MCF 10A (cell line): Measurements from ENCODE around the gene TRIM7. TPM values are rescaled to one million over a fixed set of nuclear protein-coding genes. Genes with fewer than 3 reads are reported as not detected.

ENCODE experiments used
- BruUV-seq: library from RNA; stranded (reverse); fragments of 400-500 nt; replicated peaks from 2 replicates; lab custom pipeline; 2021; lab: Mats Ljungman, UMichigan
- CTCF ChIA-PET: fragments of 300-600 bp; sonication (Branson Sonifier 250); formaldehyde crosslinking; extraction: SDS; loops from one replicate; lab custom pipeline; 2021; ENCODE audit warnings: antibody characterized with exemption, inconsistent platforms; lab: Yijun Ruan, JAX
- POLR2A ChIA-PET: fragments of 300-600, 350-650 bp; sonication (Branson Sonifier 250); formaldehyde crosslinking; extraction: SDS; loops from one replicate; lab custom pipeline; 2020; ENCODE audit warnings: antibody characterized with exemption, inconsistent platforms; lab: Yijun Ruan, JAX
- DNase-seq: peaks from one replicate; pipeline ENCODE4 v3.0.0-alpha.2; 2018; ENCODE audit not compliant: unreplicated experiment
- H3K27ac Mint-ChIP-seq: one replicate; pipeline ENCODE4 v1.8.0; 2022; ENCODE audit warnings: mild to moderate bottlenecking, low read depth, mixed read lengths; ENCODE audit not compliant: unreplicated experiment
- H3K27me3 Mint-ChIP-seq: one replicate; pipeline ENCODE4 v1.8.0; 2022; ENCODE audit warnings: mixed read lengths; ENCODE audit not compliant: insufficient read depth, unreplicated experiment
- H3K36me3 Mint-ChIP-seq: one replicate; pipeline ENCODE4 v1.8.0; 2022; ENCODE audit warnings: mild to moderate bottlenecking, moderate library complexity, mixed read lengths; ENCODE audit not compliant: insufficient read depth, unreplicated experiment
- H3K4me1 Mint-ChIP-seq: one replicate; pipeline ENCODE4 v1.8.0; 2022; ENCODE audit warnings: mixed read lengths; ENCODE audit not compliant: insufficient read depth, unreplicated experiment
- H3K4me3 Mint-ChIP-seq: one replicate; pipeline ENCODE4 v1.8.0; 2022; ENCODE audit warnings: mild to moderate bottlenecking, moderate library complexity, mixed read lengths; ENCODE audit not compliant: unreplicated experiment
- H3K9me3 Mint-ChIP-seq: one replicate; pipeline ENCODE4 v1.8.0; 2022; ENCODE audit warnings: mixed read lengths; ENCODE audit not compliant: unreplicated experiment
- intact Hi-C: fragments of 100-400 bp; cut with micrococcal nuclease; formaldehyde crosslinking; loops from 2 replicates; pipeline ENCODE4 v1.14.1; 2022
- total RNA-seq: library from RNA; stranded (reverse); gene quantifications from 2 replicates; pipeline ENCODE4 v1.2.3, GENCODE V29; 2022
- TF ChIP-seq, protein P1 (sequence below): fragments of 200-600 bp; IDR thresholded peaks from one replicate; pipeline ENCODE4 v1.8.0; 2022; ENCODE audit warnings: antibody characterized with exemption, mild to moderate bottlenecking; ENCODE audit not compliant: unreplicated experiment

The TRIM7 gene
- total RNA-seq, 1 experiment from 2014 or later, result 26.3 TPM

GRCh38 chr5:181160152-181160754 lies 44.7 kb downstream of the TRIM7 start:
- Mint-ChIP-seq H3K36me3 (peaks cover 6% of the 10 kb centered on the region), H3K27ac (peak overlapping the region; percentile 97), H3K4me3 (peak overlapping the region; percentile 73), H3K27me3 (peaks cover 25% of the 10 kb centered on the region), H3K4me1 (peaks cover 11% of the 10 kb centered on the region), H3K9me3 (no peaks in the 10 kb centered on the region)
- TF ChIP-seq, protein P1, sequence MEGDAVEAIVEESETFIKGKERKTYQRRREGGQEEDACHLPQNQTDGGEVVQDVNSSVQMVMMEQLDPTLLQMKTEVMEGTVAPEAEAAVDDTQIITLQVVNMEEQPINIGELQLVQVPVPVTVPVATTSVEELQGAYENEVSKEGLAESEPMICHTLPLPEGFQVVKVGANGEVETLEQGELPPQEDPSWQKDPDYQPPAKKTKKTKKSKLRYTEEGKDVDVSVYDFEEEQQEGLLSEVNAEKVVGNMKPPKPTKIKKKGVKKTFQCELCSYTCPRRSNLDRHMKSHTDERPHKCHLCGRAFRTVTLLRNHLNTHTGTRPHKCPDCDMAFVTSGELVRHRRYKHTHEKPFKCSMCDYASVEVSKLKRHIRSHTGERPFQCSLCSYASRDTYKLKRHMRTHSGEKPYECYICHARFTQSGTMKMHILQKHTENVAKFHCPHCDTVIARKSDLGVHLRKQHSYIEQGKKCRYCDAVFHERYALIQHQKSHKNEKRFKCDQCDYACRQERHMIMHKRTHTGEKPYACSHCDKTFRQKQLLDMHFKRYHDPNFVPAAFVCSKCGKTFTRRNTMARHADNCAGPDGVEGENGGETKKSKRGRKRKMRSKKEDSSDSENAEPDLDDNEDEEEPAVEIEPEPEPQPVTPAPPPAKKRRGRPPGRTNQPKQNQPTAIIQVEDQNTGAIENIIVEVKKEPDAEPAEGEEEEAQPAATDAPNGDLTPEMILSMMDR, result no peak
- ChIA-PET POLR2A (interaction anchor here (1.0 to 1.1 kb wide), 3 partner anchors 30 to 376 kb away, joined by 3 to 5 read pairs (median 3); no protein-coding TSS in a partner anchor), CTCF (interaction anchor here (0.7 to 5.9 kb wide), 8 partner anchors 9 to 377 kb away, joined by 3 to 39 read pairs (median 5); no protein-coding TSS in a partner anchor)
- no TSS peak for BruUV-seq
- intact Hi-C loops, result no loop called here
- peak; percentile 53 for DNase-seq

- Mint-ChIP-seq H3K27me3 (peaks cover 25% of the 10 kb centered on the region), H3K9me3 (no peaks in the 10 kb centered on the region), H3K36me3 (peaks cover 6% of the 10 kb centered on the region), H3K4me3 (peak overlapping the region; percentile 66), H3K4me1 (peaks cover 11% of the 10 kb centered on the region), H3K27ac (peak overlapping the region; percentile 97)
- peak; percentile 94 for DNase-seq
- ChIA-PET CTCF (interaction anchor here (0.5 to 5.9 kb wide), 24 partner anchors 10 to 1196 kb away, joined by 3 to 39 read pairs (median 3); no protein-coding TSS in a partner anchor), POLR2A (interaction anchor here (1.0 to 1.1 kb wide), 3 partner anchors 31 to 375 kb away, joined by 3 to 5 read pairs (median 3); no protein-coding TSS in a partner anchor)
- TF ChIP-seq, protein P1, result peak; percentile 97
- BruUV-seq, result no TSS peak
- intact Hi-C loops, result loop anchor here (1.0 to 2.0 kb wide), 5 partner anchors 23 to 375 kb away; partner anchors contain the start of genes TRIM41 and ZFP62
Measured at GRCh38 chr5:181159286-181160151, 45.5 kb downstream of the TRIM7 start.

- TF ChIP-seq, protein P1, result no peak
- ChIA-PET CTCF (interaction anchor here (0.5 to 5.9 kb wide), 20 partner anchors 9 to 777 kb away, joined by 3 to 39 read pairs (median 3); no protein-coding TSS in a partner anchor), POLR2A (interaction anchor here (0.8 kb wide), 1 partner anchor 582 kb away, joined by 3 read pairs; no protein-coding TSS in a partner anchor)
- intact Hi-C loops, result loop anchor here (1.0 to 2.0 kb wide), 5 partner anchors 23 to 375 kb away; partner anchors contain the start of genes TRIM41 and ZFP62
- H3K27ac Mint-ChIP-seq, result peak overlapping the region; percentile 97
- DNase-seq, result no peak
- H3K4me3 Mint-ChIP-seq, result peak overlapping the region; percentile 66
- peaks cover 25% of the 10 kb centered on the region for H3K27me3 Mint-ChIP-seq
- peaks cover 11% of the 10 kb centered on the region for H3K4me1 Mint-ChIP-seq
- BruUV-seq, result no TSS peak
- H3K9me3 Mint-ChIP-seq, result no peaks in the 10 kb centered on the region
- H3K36me3 Mint-ChIP-seq, result peaks cover 6% of the 10 kb centered on the region
Measured at GRCh38 chr5:181158869-181159268, 46.1 kb downstream of the TRIM7 start.
